Caco-2 (cell line): ENCODE data around the gene SSC4D. TPM values are rescaled to one million over a fixed set of nuclear protein-coding genes. Genes with fewer than 3 reads are reported as not detected.
"Not testable (repeated sequence)": the region's sequence is repeated elsewhere in the genome, so short reads cannot be mapped to it uniquely, and the experiment has no call there.

ENCODE experiments used
- BruUV-seq: library from RNA; stranded (reverse); fragments of 400-500 nt; replicated peaks from 2 replicates; lab custom pipeline; 2021; lab: Mats Ljungman, UMichigan
- CTCF ChIA-PET: fragments of 300-600 bp; sonication (Branson Sonifier 250); formaldehyde crosslinking; loops from one replicate; lab custom pipeline; 2022; ENCODE audit warnings: antibody characterized with exemption; lab: Charles Lee
- POLR2A ChIA-PET: fragments of 300-600 bp; sonication (Branson Sonifier 250); formaldehyde crosslinking; loops from one replicate; lab custom pipeline; 2022; ENCODE audit warnings: antibody characterized with exemption; lab: Charles Lee
- DNase-seq, 2 experiments: peaks; one replicate each; pipeline versions ENCODE4 v3.0.0 to v3.0.0-alpha.2; 2020 to 2022
- H3K27me3 ChIP-seq: replicated peaks from 2 replicates; pipeline ENCODE4 v1.6.0; 2011; ENCODE audit warnings: low read length; ENCODE audit not compliant: control insufficient read depth, insufficient read depth
- H3K36me3 ChIP-seq: 2 replicates; pipeline ENCODE4 v1.5.1; 2011; ENCODE audit warnings: low read length; ENCODE audit not compliant: control insufficient read depth, insufficient read depth
- H3K4me1 ChIP-seq: fragments of 250-450 bp; sonication (Bioruptor Pico); 2 replicates; pipeline ENCODE4 v1.5.1; 2020; ENCODE audit warnings: mild to moderate bottlenecking
- H3K4me3 ChIP-seq: 2 replicates; pipeline ENCODE4 v1.5.1; 2011; ENCODE audit warnings: low read depth, mild to moderate bottlenecking, control low read depth, low read length
- H3K9me3 ChIP-seq: fragments of 250-450 bp; sonication (Bioruptor Pico); 2 replicates; pipeline ENCODE4 v1.5.1; 2020; ENCODE audit warnings: mild to moderate bottlenecking, moderate library complexity
- H3K27ac Mint-ChIP-seq: one replicate; pipeline ENCODE4 v1.8.0; 2022; ENCODE audit warnings: mixed read lengths; ENCODE audit not compliant: unreplicated experiment
- H3K27me3 Mint-ChIP-seq: one replicate; pipeline ENCODE4 v1.8.0; 2022; ENCODE audit warnings: mixed read lengths; ENCODE audit not compliant: insufficient read depth, unreplicated experiment
- H3K36me3 Mint-ChIP-seq: one replicate; pipeline ENCODE4 v1.8.0; 2022; ENCODE audit warnings: mild to moderate bottlenecking, mixed read lengths; ENCODE audit not compliant: insufficient read depth, unreplicated experiment
- H3K4me1 Mint-ChIP-seq: one replicate; pipeline ENCODE4 v1.8.0; 2022; ENCODE audit warnings: low read depth, mixed read lengths; ENCODE audit not compliant: unreplicated experiment
- H3K4me3 Mint-ChIP-seq: one replicate; pipeline ENCODE4 v1.8.0; 2022; ENCODE audit warnings: mild to moderate bottlenecking, moderate library complexity, mixed read lengths; ENCODE audit not compliant: unreplicated experiment
- H3K9me3 Mint-ChIP-seq: one replicate; pipeline ENCODE4 v1.8.0; 2022; ENCODE audit warnings: mixed read lengths; ENCODE audit not compliant: unreplicated experiment
- CTCF ChIP-seq, 2 experiments: fragments of 200-600 bp in 1 of 2; IDR thresholded peaks; 1 replicate in 1 of 2; 2 replicates in 1 of 2; pipeline versions ENCODE4 v1.5.1 to v1.8.0; 2011 to 2022; ENCODE audit warnings: antibody characterized with exemption in 1 of 2, control low read depth in 1 of 2, inconsistent platforms in 1 of 2, low read depth in 1 of 2, low read length in 1 of 2, mild to moderate bottlenecking in 1 of 2, moderate library complexity in 1 of 2; ENCODE audit not compliant: insufficient read depth in 1 of 2, severe bottlenecking in 1 of 2, unreplicated experiment in 1 of 2
- intact Hi-C: fragments of 100-400 bp; cut with micrococcal nuclease; formaldehyde crosslinking; loops from one replicate; pipeline ENCODE4 v1.10.0; 2022; ENCODE audit not compliant: unreplicated experiment
- total RNA-seq: library from RNA; stranded (reverse); gene quantifications from 2 replicates; pipeline ENCODE4 v1.2.3, GENCODE V29; 2022

The SSC4D gene
- total RNA-seq, 1 experiment from 2014 or later: 1.6 TPM

- no TSS peak for BruUV-seq
- no peaks in the 10 kb centered on the region for H3K36me3 ChIP-seq
- peaks cover 9% of the 10 kb centered on the region for H3K4me1 ChIP-seq
- Mint-ChIP-seq H3K27me3 (no peaks in the 10 kb centered on the region), H3K4me3 (no peak overlapping the region), H3K9me3 (no peaks in the 10 kb centered on the region), H3K4me1 (peaks cover 8% of the 10 kb centered on the region), H3K36me3 (no peaks in the 10 kb centered on the region), H3K27ac (no peak overlapping the region)
- H3K27me3 ChIP-seq: no peaks in the 10 kb centered on the region
- TF ChIP-seq CTCF (IDR thresholded peaks at IDR 0.05; ENCODE audit: insufficient read depth in 1 of 2, low read depth in 1 of 2, low read length in 1 of 2, severe bottlenecking in 1 of 2, unreplicated experiment in 1 of 2): no peak
- no peaks in the 10 kb centered on the region for H3K9me3 ChIP-seq
- intact Hi-C loops: no loop called here
- H3K4me3 ChIP-seq: no peak overlapping the region
- ChIA-PET POLR2A (no interaction called here), CTCF (no interaction called here)
- no peak for DNase-seq
These were observed 18.8 kb upstream of the SSC4D start for GRCh38 chr7:76428149-76428823.

GRCh38 chr7:76427635-76428034, 18.1 kb upstream of the SSC4D start:
- H3K9me3 Mint-ChIP-seq: no peaks in the 10 kb centered on the region
- Histone ChIP-seq H3K4me3 (no peak overlapping the region), H3K27me3 (no peaks in the 10 kb centered on the region), H3K4me1 (peaks cover 15% of the 10 kb centered on the region), H3K9me3 (no peaks in the 10 kb centered on the region), H3K36me3 (no peaks in the 10 kb centered on the region)
- H3K36me3 Mint-ChIP-seq: no peaks in the 10 kb centered on the region
- POLR2A ChIA-PET: interaction anchor here (1.2 kb wide), 1 partner anchor 84 kb away, joined by 3 read pairs; no protein-coding TSS in a partner anchor
- CTCF ChIA-PET: no interaction called here
- no TSS peak for BruUV-seq
- no peak overlapping the region for H3K4me3 Mint-ChIP-seq
- TF ChIP-seq CTCF (IDR thresholded peaks at IDR 0.05; ENCODE audit: insufficient read depth in 1 of 2, low read depth in 1 of 2, low read length in 1 of 2, severe bottlenecking in 1 of 2, unreplicated experiment in 1 of 2): no peak
- H3K27ac Mint-ChIP-seq: no peak overlapping the region
- no peaks in the 10 kb centered on the region for H3K27me3 Mint-ChIP-seq
- intact Hi-C loops: no loop called here
- no peak for DNase-seq
- H3K4me1 Mint-ChIP-seq: peaks cover 14% of the 10 kb centered on the region

GRCh38 chr7:76426246-76426645, 16.7 kb upstream of the SSC4D start:
- H3K27ac Mint-ChIP-seq: no peak overlapping the region
- no peaks in the 10 kb centered on the region for H3K36me3 Mint-ChIP-seq
- H3K4me3 Mint-ChIP-seq: no peak overlapping the region
- peaks cover 15% of the 10 kb centered on the region for H3K4me1 Mint-ChIP-seq
- Histone ChIP-seq H3K36me3 (no peaks in the 10 kb centered on the region), H3K27me3 (no peaks in the 10 kb centered on the region), H3K4me3 (no peak overlapping the region), H3K4me1 (peaks cover 15% of the 10 kb centered on the region), H3K9me3 (no peaks in the 10 kb centered on the region)
- intact Hi-C loops: no loop called here
- no peak for DNase-seq
- ChIA-PET POLR2A (interaction anchor here (1.2 kb wide), 1 partner anchor 83 kb away, joined by 3 read pairs; no protein-coding TSS in a partner anchor), CTCF (interaction anchor here (0.8 kb wide), 1 partner anchor 66 kb away, joined by 6 read pairs; no protein-coding TSS in a partner anchor)
- no peaks in the 10 kb centered on the region for H3K9me3 Mint-ChIP-seq
- BruUV-seq: no TSS peak
- no peaks in the 10 kb centered on the region for H3K27me3 Mint-ChIP-seq
- TF ChIP-seq CTCF (IDR thresholded peaks at IDR 0.05; ENCODE audit: insufficient read depth in 1 of 2, low read depth in 1 of 2, low read length in 1 of 2, severe bottlenecking in 1 of 2, unreplicated experiment in 1 of 2): no peak

GRCh38 chr7:76425558-76425957, 16.1 kb upstream of the SSC4D start:
- BruUV-seq, H3K27me3 ChIP-seq, POLR2A ChIA-PET, intact Hi-C loops, H3K36me3 ChIP-seq, H3K36me3 Mint-ChIP-seq, H3K4me3 Mint-ChIP-seq, H3K9me3 Mint-ChIP-seq, H3K9me3 ChIP-seq, DNase-seq, H3K27me3 Mint-ChIP-seq, H3K27ac Mint-ChIP-seq, H3K4me3 ChIP-seq, CTCF ChIA-PET: not testable (repeated sequence)
- H3K4me1 ChIP-seq: peaks cover 15% of the 10 kb centered on the region
- H3K4me1 Mint-ChIP-seq: peaks cover 15% of the 10 kb centered on the region
